Stimulated activated CD4-positive, alpha-beta T cell treated with anti-CD3 and anti-CD28 coated beads, TNF-alpha, amount 100 ng/mL, for 48 hours (primary cell): ENCODE measurements around the gene PODNL1.
"Not testable (repeated sequence)": the region's sequence is repeated elsewhere in the genome, so short reads cannot be mapped to it uniquely, and the experiment has no call there.

ENCODE experiments used
- DNase-seq, 3 donors: peaks; one replicate each; pipeline ENCODE4 v3.0.0-alpha.2; 2020; ENCODE audit warnings: low read depth in 3 of 3

The PODNL1 gene

GRCh38 chr19:13926010-13926409, 12.2 kb downstream of the PODNL1 start:
- DNase-seq, result no peak

- DNase-seq, result no peak
These were observed 14.8 kb downstream of the PODNL1 start for GRCh38 chr19:13923194-13923987.

- DNase-seq, result not testable (repeated sequence)
These were observed 16.1 kb downstream of the PODNL1 start for GRCh38 chr19:13922118-13922517.

- DNase-seq, result no peak
These were observed 17.1 kb downstream of the PODNL1 start for GRCh38 chr19:13920940-13921747.

- no peak for DNase-seq
These were observed 17.7 kb downstream of the PODNL1 start for GRCh38 chr19:13920524-13920923.

GRCh38 chr19:13918726-13919411, 19.3 kb downstream of the PODNL1 start:
- no peak for DNase-seq

GRCh38 chr19:13917888-13918406, 20.3 kb downstream of the PODNL1 start:
- DNase-seq, result no peak

- no peak for DNase-seq
These were observed 23.4 kb downstream of the PODNL1 start for GRCh38 chr19:13914777-13915176.

- DNase-seq, result no peak
These were observed 24.9 kb downstream of the PODNL1 start for GRCh38 chr19:13913352-13913751.

GRCh38 chr19:13909430-13909829, 28.8 kb downstream of the PODNL1 start:
- DNase-seq, result no peak

GRCh38 chr19:13908674-13909073, 29.5 kb downstream of the PODNL1 start:
- no peak for DNase-seq

GRCh38 chr19:13906910-13907309, 31.3 kb downstream of the PODNL1 start:
- no peak for DNase-seq

- DNase-seq, result no peak
These were observed 31.7 kb downstream of the PODNL1 start for GRCh38 chr19:13906521-13906904.

GRCh38 chr19:13905634-13906520, 32.3 kb downstream of the PODNL1 start, which contains the start of the genes BRME1 and CC2D1A:
Gene BRME1 (minus strand): TSS chr19:13906117. CDS start chr19:13904892, 1,225 bp downstream.
Gene CC2D1A (plus strand): TSS chr19:13906201. CDS start chr19:13906442, 241 bp downstream.
- DNase-seq, result peak; percentile 93 to 97 (median 94)

GRCh38 chr19:13902993-13903555, 35.1 kb downstream of the PODNL1 start:
- no peak for DNase-seq

GRCh38 chr19:13899912-13900584, 38.2 kb downstream of the PODNL1 start:
- DNase-seq, result no peak

- no peak for DNase-seq
These were observed 38.8 kb downstream of the PODNL1 start for GRCh38 chr19:13899393-13899792.

- DNase-seq, result no peak
These were observed 42.0 kb downstream of the PODNL1 start for GRCh38 chr19:13896227-13896626.

GRCh38 chr19:13894552-13894951, 43.7 kb downstream of the PODNL1 start:
- no peak for DNase-seq

- no peak for DNase-seq
These were observed 45.3 kb downstream of the PODNL1 start for GRCh38 chr19:13892870-13893269.
